ENCODE measurements around the gene FCER2. TPM values are rescaled to one million over a fixed set of nuclear protein-coding genes. Genes with fewer than 3 reads are reported as not detected.

The FCER2 gene
- total RNA-seq, 4 donors from 2014 or later, result 0.28 TPM; not detected in 3

DNA sequence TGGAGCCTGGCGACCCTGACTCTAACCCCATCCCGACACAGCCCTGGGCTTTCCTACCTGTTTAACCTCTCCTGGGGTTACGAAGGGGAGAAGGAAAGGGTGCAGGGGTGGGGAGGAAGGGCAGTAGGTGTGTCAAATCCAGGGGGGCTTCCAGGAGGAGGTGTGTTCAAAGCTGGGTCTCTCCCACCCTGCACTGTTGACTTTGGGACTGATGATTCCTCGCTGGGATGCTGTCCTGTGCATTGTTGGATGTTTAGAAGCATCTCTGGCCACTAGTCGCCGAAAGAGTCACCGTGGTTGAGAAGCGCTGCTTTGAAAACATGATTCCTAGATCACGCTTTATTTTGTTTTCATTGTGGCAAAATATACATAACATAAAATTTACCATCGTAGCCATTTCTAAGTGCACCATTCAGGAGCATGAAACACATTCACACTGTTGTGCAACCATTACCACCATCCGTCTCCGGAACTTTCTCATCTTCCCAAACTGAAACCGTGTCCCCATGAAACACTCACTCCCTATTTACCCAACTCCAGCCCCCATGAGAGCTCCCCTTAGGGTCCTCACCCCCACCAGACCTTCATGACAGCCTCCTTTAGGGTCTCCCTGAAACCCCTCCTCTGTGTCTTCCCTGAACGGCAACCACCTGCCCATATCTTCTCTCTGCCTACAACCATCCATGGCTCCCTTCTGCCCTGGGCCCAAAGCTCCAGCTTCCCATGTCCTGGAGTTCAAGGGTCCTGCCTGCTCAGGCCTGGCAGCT, 4.4 kb upstream of the FCER2 start:
- H3K27ac ChIP-seq, result no peak overlapping the region
- TF ChIP-seq POLR2A (IDR thresholded peaks at IDR 0.05), result no peak
- TF ChIP-seq, protein P1, sequence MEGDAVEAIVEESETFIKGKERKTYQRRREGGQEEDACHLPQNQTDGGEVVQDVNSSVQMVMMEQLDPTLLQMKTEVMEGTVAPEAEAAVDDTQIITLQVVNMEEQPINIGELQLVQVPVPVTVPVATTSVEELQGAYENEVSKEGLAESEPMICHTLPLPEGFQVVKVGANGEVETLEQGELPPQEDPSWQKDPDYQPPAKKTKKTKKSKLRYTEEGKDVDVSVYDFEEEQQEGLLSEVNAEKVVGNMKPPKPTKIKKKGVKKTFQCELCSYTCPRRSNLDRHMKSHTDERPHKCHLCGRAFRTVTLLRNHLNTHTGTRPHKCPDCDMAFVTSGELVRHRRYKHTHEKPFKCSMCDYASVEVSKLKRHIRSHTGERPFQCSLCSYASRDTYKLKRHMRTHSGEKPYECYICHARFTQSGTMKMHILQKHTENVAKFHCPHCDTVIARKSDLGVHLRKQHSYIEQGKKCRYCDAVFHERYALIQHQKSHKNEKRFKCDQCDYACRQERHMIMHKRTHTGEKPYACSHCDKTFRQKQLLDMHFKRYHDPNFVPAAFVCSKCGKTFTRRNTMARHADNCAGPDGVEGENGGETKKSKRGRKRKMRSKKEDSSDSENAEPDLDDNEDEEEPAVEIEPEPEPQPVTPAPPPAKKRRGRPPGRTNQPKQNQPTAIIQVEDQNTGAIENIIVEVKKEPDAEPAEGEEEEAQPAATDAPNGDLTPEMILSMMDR (IDR thresholded peaks at IDR 0.05), result no peak

DNA sequence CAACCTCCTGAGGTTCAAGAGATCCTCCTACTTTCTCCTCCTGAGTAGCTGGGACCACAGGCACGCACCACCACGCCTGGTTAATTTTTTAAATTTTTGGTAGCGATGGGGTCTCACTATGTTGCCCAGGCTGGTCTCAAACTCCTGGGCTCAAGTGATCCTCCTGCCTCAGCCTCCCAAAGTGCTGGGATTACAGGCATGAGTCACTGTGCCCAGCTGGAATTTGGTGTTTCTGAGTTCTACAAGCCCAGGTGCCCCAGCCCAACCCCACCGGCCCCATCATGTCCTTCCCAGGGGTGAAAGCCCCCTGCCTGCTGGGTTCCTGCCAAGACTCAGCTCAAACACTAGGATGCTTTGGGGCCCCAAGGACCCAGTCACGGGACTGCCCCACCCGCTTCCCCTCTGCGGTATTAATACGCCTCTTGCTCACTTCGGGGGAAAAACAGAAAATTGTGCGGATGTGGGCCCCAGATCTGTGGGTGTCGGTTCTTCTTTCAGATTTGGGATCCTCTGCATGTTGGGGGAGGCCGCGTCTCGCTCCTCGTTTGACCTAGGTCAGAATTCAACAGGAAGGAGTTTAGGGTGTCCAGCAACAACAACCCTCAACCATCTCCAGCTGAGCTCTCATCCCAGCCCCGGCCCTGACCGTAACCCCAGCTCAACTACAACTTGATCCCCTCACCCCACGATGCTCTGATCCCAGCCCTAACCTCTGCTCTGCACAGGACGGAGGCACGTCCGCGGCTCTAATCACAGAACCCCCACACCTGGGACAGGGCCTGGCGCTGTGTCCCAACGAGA, 3.7 kb upstream of the FCER2 start:
- no peaks in the 10 kb centered on the region for H3K36me3 ChIP-seq
- no peak overlapping the region for H3K27ac ChIP-seq
- intact Hi-C loops (cut with DNase I; ENCODE audit: low total_unique reads), result no loop called here
- H3K4me1 ChIP-seq, result no peaks in the 10 kb centered on the region
- no peaks in the 10 kb centered on the region for H3K9me3 ChIP-seq
- no peak for TF ChIP-seq POLR2A (IDR thresholded peaks at IDR 0.05)
- TF ChIP-seq, protein P1 (IDR thresholded peaks at IDR 0.05), result no peak
- no peaks in the 10 kb centered on the region for H3K27me3 ChIP-seq
- no peak overlapping the region for H3K4me3 ChIP-seq
- DNase-seq, result no peak

More for the DNA sequence above, 4.4 kb upstream of the FCER2 start:
- Histone ChIP-seq H3K4me1 (no peaks in the 10 kb centered on the region), H3K27me3 (no peaks in the 10 kb centered on the region), H3K4me3 (no peak overlapping the region), H3K36me3 (no peaks in the 10 kb centered on the region), H3K9me3 (no peaks in the 10 kb centered on the region)
- no peak for DNase-seq
- intact Hi-C loops (cut with DNase I; ENCODE audit: low total_unique reads), result no loop called here

DNA sequence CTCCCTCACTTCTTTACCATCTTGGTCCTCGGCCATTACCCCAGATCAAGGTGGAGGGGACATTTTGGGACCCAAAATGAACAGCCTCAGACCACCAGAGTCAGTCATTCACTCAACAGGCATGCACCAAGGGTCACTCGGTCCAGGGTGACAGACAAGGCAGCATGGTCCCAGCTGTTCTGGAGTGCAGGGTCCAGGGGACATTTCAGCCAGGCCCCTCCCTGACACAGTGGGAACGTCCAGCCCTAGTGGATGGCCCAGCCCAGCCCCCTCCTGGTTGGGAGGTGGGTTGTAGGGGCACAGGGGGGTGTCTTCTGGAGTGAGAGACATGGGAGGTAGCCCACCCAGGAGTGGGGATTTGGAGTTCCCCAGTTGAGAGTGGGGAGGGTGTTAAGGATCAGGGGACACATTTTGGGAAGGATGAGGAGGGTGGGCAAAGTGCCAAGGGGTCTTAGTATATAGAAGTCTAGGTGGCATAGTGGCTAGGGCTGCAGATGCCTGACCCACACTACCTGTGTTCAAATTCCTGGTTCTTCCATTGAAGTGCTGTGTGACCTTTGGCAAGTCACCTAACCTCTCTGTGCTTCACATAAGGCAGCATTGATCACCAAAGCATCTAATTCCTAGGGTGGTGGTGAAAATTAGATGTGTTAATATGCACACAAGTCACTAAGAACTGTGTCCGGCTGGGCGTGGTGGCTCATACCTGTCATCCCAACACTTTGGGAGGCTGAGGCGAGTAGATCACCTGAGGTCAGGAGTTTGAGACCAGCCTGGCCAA, 2.5 kb upstream of the FCER2 start:
- H3K27ac ChIP-seq, result no peak overlapping the region
- H3K27me3 ChIP-seq, result no peaks in the 10 kb centered on the region
- no peak overlapping the region for H3K4me3 ChIP-seq
- no peaks in the 10 kb centered on the region for H3K4me1 ChIP-seq
- no peaks in the 10 kb centered on the region for H3K36me3 ChIP-seq
- H3K9me3 ChIP-seq, result no peaks in the 10 kb centered on the region
- TF ChIP-seq POLR2A (IDR thresholded peaks at IDR 0.05), result no peak
- TF ChIP-seq, protein P1 (IDR thresholded peaks at IDR 0.05), result no peak
- no peak for DNase-seq
- intact Hi-C loops (cut with DNase I; ENCODE audit: low total_unique reads), result no loop called here

DNA sequence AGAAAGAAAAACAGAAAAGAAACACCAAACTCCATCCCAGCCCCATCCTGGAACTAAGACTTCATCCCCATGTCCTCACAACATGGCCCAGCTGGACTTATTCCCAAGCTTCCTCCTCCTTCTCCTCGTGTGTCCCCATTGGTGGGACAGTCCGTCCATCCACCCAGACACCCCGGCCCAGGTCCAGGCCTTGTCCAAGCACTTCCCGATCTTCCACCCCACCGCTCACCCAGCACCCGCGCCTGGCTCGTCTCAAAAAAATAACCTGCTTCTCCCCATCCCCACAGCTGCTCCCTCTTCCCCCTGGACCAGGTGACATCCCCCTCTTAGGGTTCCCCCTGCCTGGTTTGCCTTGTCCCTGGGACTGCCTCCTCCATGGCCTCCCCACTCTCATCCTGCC, 1.4 kb upstream of the FCER2 start:
- no peak for DNase-seq
- Histone ChIP-seq H3K9me3 (no peaks in the 10 kb centered on the region), H3K4me3 (no peak overlapping the region), H3K27ac (no peak overlapping the region), H3K4me1 (no peaks in the 10 kb centered on the region), H3K36me3 (no peaks in the 10 kb centered on the region), H3K27me3 (no peaks in the 10 kb centered on the region)
- TF ChIP-seq, protein P1 (IDR thresholded peaks at IDR 0.05), result no peak
- no peak for TF ChIP-seq POLR2A (IDR thresholded peaks at IDR 0.05)
- intact Hi-C loops (cut with DNase I; ENCODE audit: low total_unique reads), result no loop called here
